Lung (tissue), 12 donors: Measurements from ENCODE around the gene GNG10. TPM values are rescaled to one million over a fixed set of nuclear protein-coding genes. Genes with fewer than 3 reads are reported as not detected.

Source experiments
- ATAC-seq: fragments of 200-7000 bp; cut with Tn5 transposase; one replicate; pipeline ENCODE4 v1.9.1; 2020; ENCODE audit warnings: moderate number of reproducible peaks; ENCODE audit not compliant: insufficient read depth, low FRiP score
- DNase-seq, 3 donors: peaks; one replicate each; pipeline ENCODE4 v3.0.0-alpha.2; 2013 to 2017
- H3K27ac ChIP-seq, 2 donors: one replicate each; pipeline ENCODE4 v1.5.1; 2013; ENCODE audit warnings: mild to moderate bottlenecking in 2 of 2, moderate library complexity in 2 of 2, control low read depth in 1 of 2, inconsistent platforms in 1 of 2, low read depth in 1 of 2, low read length in 1 of 2
- H3K27me3 ChIP-seq, 3 donors: one replicate each; pipeline ENCODE4 v1.5.1; 2013; ENCODE audit warnings: low read length in 2 of 3; ENCODE audit not compliant: control insufficient read depth in 3 of 3, insufficient read depth in 3 of 3
- H3K36me3 ChIP-seq, 4 donors: one replicate each; pipeline ENCODE4 v1.5.1; 2013; ENCODE audit warnings: low read length in 4 of 4, mild to moderate bottlenecking in 1 of 4, moderate library complexity in 1 of 4; ENCODE audit not compliant: control insufficient read depth in 4 of 4, insufficient read depth in 4 of 4
- H3K4me1 ChIP-seq, 5 donors: one replicate each; pipeline ENCODE4 v1.5.1; 2013; ENCODE audit warnings: low read length in 5 of 5, mild to moderate bottlenecking in 2 of 5, moderate library complexity in 1 of 5; ENCODE audit not compliant: control insufficient read depth in 5 of 5, insufficient read depth in 5 of 5
- H3K4me3 ChIP-seq: one replicate; pipeline ENCODE4 v1.5.1; 2013; ENCODE audit warnings: mild to moderate bottlenecking, control low read depth, moderate library complexity
- H3K9ac ChIP-seq, 2 donors: one replicate each; pipeline ENCODE4 v1.5.1; 2013; ENCODE audit warnings: low read length in 2 of 2, control low read depth in 1 of 2; ENCODE audit not compliant: insufficient read depth in 1 of 2
- H3K9me3 ChIP-seq, 4 donors: one replicate each; pipeline ENCODE4 v1.5.1; 2013; ENCODE audit warnings: low read length in 3 of 4, mild to moderate bottlenecking in 1 of 4, moderate library complexity in 1 of 4; ENCODE audit not compliant: control insufficient read depth in 4 of 4, insufficient read depth in 3 of 4
- CTCF ChIP-seq: IDR thresholded peaks from 2 replicates; pipeline ENCODE4 v1.5.1; 2012; ENCODE audit warnings: mild to moderate bottlenecking; ENCODE audit errors: control extremely low read depth, extremely low read depth
- WGBS, 2 donors: extraction: QIAGEN DNeasy Blood & Tissue Kit; methylation state at CpG; one replicate each; pipeline ENCODE4 v1.1.7; 2013; 5-methylcytosine and 5-hydroxymethylcytosine counted together
- polyA plus RNA-seq, 2 donors: library from polyadenylated mRNA; stranded (reverse); fragments of 200-250 nt; gene quantifications; one replicate each; pipeline ENCODE4 v1.2.1, GENCODE V29; 2013
- total RNA-seq, 2 donors: library from RNA; depleted of rRNA in 1 of 2; stranded (reverse); fragments of >200 nt in 1 of 2; gene quantifications; one replicate each; pipeline ENCODE4 v1.2.1, GENCODE V29; 2014 to 2021
- donor health status: control.
- donor health status: control.
- donor health status: Bipolar disorder and iron deficiency.
- donor health status: healthy.
- donor health status: DM: yes; HTN: yes; CAD: no.

GNG10 gene
- total and polyA plus RNA-seq, 4 donors: 40.4 to 98.5 (median 46.0) TPM

GRCh38 chr9:111696796-111697195, 35.4 kb downstream of the GNG10 start:
- Histone ChIP-seq H3K4me1 (no peaks in the 10 kb centered on the region), H3K27me3 (no peaks in the 10 kb centered on the region), H3K4me3 (no peak overlapping the region), H3K27ac (no peak overlapping the region), H3K9ac (no peak overlapping the region), H3K9me3 (no peaks in the 10 kb centered on the region), H3K36me3 (no peaks in the 10 kb centered on the region)
- DNase-seq (peak in 1 of 3 donors; percentile 12), ATAC-seq (no peak)
- TF ChIP-seq CTCF: no peak

GRCh38 chr9:111700776-111701175, 39.4 kb downstream of the GNG10 start:
- peak in 1 of 3 donors; percentile 6 for DNase-seq
- H3K4me3 ChIP-seq: no peak overlapping the region
- H3K27me3 ChIP-seq: no peaks in the 10 kb centered on the region
- ATAC-seq: no peak
- no peak overlapping the region for H3K9ac ChIP-seq
- no peaks in the 10 kb centered on the region for H3K4me1 ChIP-seq
- no peaks in the 10 kb centered on the region for H3K36me3 ChIP-seq
- H3K9me3 ChIP-seq: no peaks in the 10 kb centered on the region
- H3K27ac ChIP-seq: peak overlapping the region in 1 of 2 donors; percentile 50
- WGBS, 2 donors: 29 to 38% methylated on average over 1 of the region's 1 CpG
- no peak for TF ChIP-seq CTCF

GRCh38 chr9:111704503-111704902, 43.1 kb downstream of the GNG10 start:
- no peaks in the 10 kb centered on the region for H3K4me1 ChIP-seq
- H3K36me3 ChIP-seq: no peaks in the 10 kb centered on the region
- no peak overlapping the region for H3K27ac ChIP-seq
- no peak for DNase-seq
- WGBS, 2 donors: 93 to 99% methylated on average over 2 of the region's 2 CpGs
- no peak overlapping the region for H3K4me3 ChIP-seq
- TF ChIP-seq CTCF: no peak
- ATAC-seq: no peak
- no peaks in the 10 kb centered on the region for H3K27me3 ChIP-seq
- no peak overlapping the region for H3K9ac ChIP-seq
- no peaks in the 10 kb centered on the region for H3K9me3 ChIP-seq

GRCh38 chr9:111711548-111711947, 50.1 kb downstream of the GNG10 start:
- H3K27me3 ChIP-seq: no peaks in the 10 kb centered on the region
- 96 to 99% methylated on average over 3 of the region's 3 CpGs for WGBS, 2 donors
- no peak overlapping the region for H3K4me3 ChIP-seq
- H3K36me3 ChIP-seq: no peaks in the 10 kb centered on the region
- no peak overlapping the region for H3K9ac ChIP-seq
- H3K9me3 ChIP-seq: no peaks in the 10 kb centered on the region
- TF ChIP-seq CTCF: no peak
- ATAC-seq (no peak), DNase-seq (no peak)
- H3K4me1 ChIP-seq: peaks cover 0 to 2% (median 0%) of the 10 kb centered on the region in 5 donors
- H3K27ac ChIP-seq: no peak overlapping the region
